HepG2 (cell line): ENCODE measurements around the gene MYO5B. TPM values are rescaled to one million over a fixed set of nuclear protein-coding genes. Genes with fewer than 3 reads are reported as not detected.

Source experiments
- ATAC-seq: fragments of 200-7000 bp; cut with Tn5 transposase; 3 replicates; pipeline ENCODE4 v1.9.1; 2020; ENCODE audit warnings: mild to moderate bottlenecking, moderate library complexity
- BruUV-seq: library from RNA; stranded (reverse); fragments of 400-500 nt; replicated peaks from 2 replicates; lab custom pipeline; 2021; lab: Mats Ljungman, UMichigan
- CTCF ChIA-PET: fragments of 300-600 bp; formaldehyde crosslinking; extraction: SDS; loops from one replicate; lab custom pipeline; 2021; ENCODE audit warnings: low total read pairs, inconsistent platforms, low intra/inter-chr PET ratio; lab: Yijun Ruan, JAX
- POLR2A ChIA-PET: fragments of 350-600 bp; sonication (Branson Sonifier 250); formaldehyde crosslinking; loops from one replicate; lab custom pipeline; 2020; ENCODE audit warnings: antibody characterized with exemption, inconsistent platforms; lab: Yijun Ruan, JAX
- DNase-seq: peaks from one replicate; pipeline ENCODE4 v3.0.0-alpha.2; 2015; ENCODE audit warnings: low spot score
- FAIRE-seq: peaks from 3 replicates; lab custom pipeline; 2011; peaks lifted over from hg19 to GRCh38; lab: Jason Lieb, UNC
- H2AFZ ChIP-seq: one replicate; pipeline ENCODE4 v1.6.1; 2011; ENCODE audit warnings: low read length, inconsistent platforms
- H3K27ac ChIP-seq: fragments of 300-600 bp; 3 replicates; pipeline ENCODE4 v1.8.0; 2011; ENCODE audit warnings: mixed run types, mild to moderate bottlenecking, mixed read lengths, low read length, inconsistent platforms; ENCODE audit not compliant: insufficient read depth; ENCODE audit errors: extremely low read length
- H3K27me3 ChIP-seq, 2 experiments: fragments of 200-600 bp in 1 of 2; 2 replicates in 1 of 2; 3 replicates in 1 of 2; pipeline versions ENCODE4 v1.6.0 to v1.8.0; 2011; ENCODE audit warnings: low read length in 2 of 2, mild to moderate bottlenecking in 2 of 2, moderate library complexity in 2 of 2, inconsistent platforms in 1 of 2; ENCODE audit not compliant: insufficient read depth in 2 of 2, control insufficient read depth in 1 of 2
- H3K36me3 ChIP-seq, 2 experiments: fragments of 200-600 bp in 1 of 2; replicated peaks in 1 of 2; 2 replicates in 1 of 2; 3 replicates in 1 of 2; pipeline versions ENCODE4 v1.5.1 to v1.8.0; 2011; ENCODE audit warnings: low read length in 2 of 2, inconsistent platforms in 1 of 2; ENCODE audit not compliant: insufficient read depth in 2 of 2, control insufficient read depth in 1 of 2
- H3K4me1 ChIP-seq: 2 replicates; pipeline ENCODE4 v1.5.1; 2012; ENCODE audit warnings: low read length, inconsistent platforms; ENCODE audit not compliant: insufficient read depth
- H3K4me2 ChIP-seq: 2 replicates; pipeline ENCODE4 v1.6.0; 2011; ENCODE audit warnings: low read depth, low read length, inconsistent platforms
- H3K4me3 ChIP-seq, 3 experiments: fragments of 200-600 bp in 1 of 3; sonication (generic), shearing (Covaris generic) in 1 of 3; replicated peaks in 1 of 3; 2 replicates each; pipeline ENCODE4 v1.5.1; 2011 to 2016; ENCODE audit warnings: low read length in 3 of 3, inconsistent platforms in 2 of 3, low read depth in 2 of 3, mild to moderate bottlenecking in 2 of 3, control low read depth in 1 of 3, mixed read lengths in 1 of 3; ENCODE audit not compliant: insufficient read depth in 1 of 3
- H3K79me2 ChIP-seq: one replicate; pipeline ENCODE4 v1.6.1; 2011; ENCODE audit warnings: low read length, inconsistent platforms; ENCODE audit not compliant: insufficient read depth
- H3K9ac ChIP-seq: 2 replicates; pipeline ENCODE4 v1.6.0; 2011; ENCODE audit warnings: mild to moderate bottlenecking, low read depth, low read length, inconsistent platforms; ENCODE audit not compliant: insufficient read depth
- H3K9me3 ChIP-seq: 2 replicates; pipeline ENCODE4 v1.5.1; 2012; ENCODE audit warnings: mild to moderate bottlenecking, low read length
- H4K20me1 ChIP-seq: 2 replicates; pipeline ENCODE4 v1.6.0; 2011; ENCODE audit warnings: inconsistent platforms, mild to moderate bottlenecking, low read length, moderate library complexity; ENCODE audit not compliant: insufficient read depth
- HNF1A ChIP-seq, 2 experiments: sonication (generic) in 1 of 2; formaldehyde crosslinking in 1 of 2; IDR thresholded peaks; 2 replicates each; pipeline versions ENCODE4 v1.4.0 to v1.6.1; 2016 to 2020; ENCODE audit warnings: borderline replicate concordance in 1 of 2, low read depth in 1 of 2, mild to moderate bottlenecking in 1 of 2, missing genetic modification reagents in 1 of 2
- PAX8 ChIP-seq: sonication (generic); formaldehyde crosslinking; IDR thresholded peaks from 2 replicates; pipeline ENCODE4 v1.8.0; 2022; ENCODE audit warnings: mild to moderate bottlenecking, missing genetic modification reagents, borderline replicate concordance
- SMAD1 ChIP-seq: sonication (generic); formaldehyde crosslinking; IDR thresholded peaks from 2 replicates; pipeline ENCODE4 v1.4.0; 2020; ENCODE audit warnings: missing genetic modification reagents, low read depth, mild to moderate bottlenecking, borderline replicate concordance
- SUZ12 ChIP-seq: fragments of 150-350 bp; IDR thresholded peaks from 2 replicates; pipeline ENCODE4 v1.6.1; 2014; ENCODE audit warnings: low read depth, low read length
- ZC3H13 ChIP-seq: sonication (generic); formaldehyde crosslinking; IDR thresholded peaks from 2 replicates; pipeline ENCODE4 v1.8.1; 2023; ENCODE audit warnings: mild to moderate bottlenecking, missing genetic modification reagents, moderate library complexity
- WGBS: methylation state at CpG from one replicate; pipeline ENCODE4 v1.1.6; 2017; ENCODE audit warnings: low lambda C conversion rate; 5-methylcytosine and 5-hydroxymethylcytosine counted together
- in situ Hi-C: cut with HindIII; loops from 2 replicates; pipeline ENCODE4 v1.10.0; 2017; ENCODE audit warnings: low pct_unique_long_range_greater_than_20kb; ENCODE audit not compliant: extremely low pct_ligation_motif_present
- intact Hi-C: fragments of 100-400 bp; cut with micrococcal nuclease; formaldehyde crosslinking; loops from one replicate; pipeline ENCODE4 v1.10.0; 2022; ENCODE audit not compliant: unreplicated experiment
- polyA plus RNA-seq, 8 experiments: library from polyadenylated mRNA; depleted of rRNA in 3 of 8; stranded (reverse) in 7 of 8; unstranded in 1 of 8; fragments of >200 nt; fragmentation: Illumina TruSeq in 4 of 8; extraction: Trizol in 4 of 8; gene quantifications; 2 replicates each; pipeline versions ENCODE4 v1.2.1 to v1.2.3, GENCODE V29; 2011 to 2016; ENCODE audit warnings: low read depth in 4 of 8, missing spikeins in 1 of 8, mixed read lengths in 1 of 8; ENCODE audit not compliant: insufficient read depth in 1 of 8
- total RNA-seq, 5 experiments: library from RNA; depleted of rRNA; stranded (reverse); fragments of >200 nt; fragmentation: Illumina TruSeq; extraction: Trizol; gene quantifications; 2 replicates each; pipeline ENCODE4 v1.2.3, GENCODE V29; 2016; ENCODE audit warnings: low read depth in 1 of 5

MYO5B gene
- total and polyA plus RNA-seq, 2 of the 13 experiments (the other 11 are each of a cell fraction or from before 2014, with no cell fraction given): 13.1 to 24.0 TPM

- no peak for DNase-seq
- Histone ChIP-seq H3K27ac (no peak overlapping the region), H3K79me2 (peaks cover 5% of the 10 kb centered on the region), H3K4me2 (no peak overlapping the region), H3K27me3 (no peaks in the 10 kb centered on the region), H4K20me1 (no peaks in the 10 kb centered on the region), H3K4me3 (no peak overlapping the region), H3K9ac (no peak overlapping the region), H3K4me1 (peaks cover 56% of the 10 kb centered on the region), H3K36me3 (no peaks in the 10 kb centered on the region), H3K9me3 (no peaks in the 10 kb centered on the region), H2AFZ (no peak overlapping the region)
- ChIA-PET POLR2A (no interaction called here), CTCF (no interaction called here)
- TF ChIP-seq PAX8 (CRISPR knock-in tag): no peak
- no peak for TF ChIP-seq ZC3H13
- TF ChIP-seq HNF1A (IDR thresholded peaks at IDR 0.05; ENCODE audit: low read depth): no peak
- TF ChIP-seq HNF1A (CRISPR knock-in tag; IDR thresholded peaks at IDR 0.05; ENCODE audit: borderline replicate concordance): no peak
- TF ChIP-seq SUZ12: no peak
- no peak for TF ChIP-seq SMAD1
- FAIRE-seq: no peak
- in situ Hi-C loops (no loop called here), intact Hi-C loops (no loop called here)
- no peak for ATAC-seq
- BruUV-seq: no TSS peak
- 78% methylated on average over 5 of the region's 5 CpGs for WGBS
Observed at GRCh38 chr18:50074404-50074803, 120.5 kb downstream of the MYO5B start.
